EH (cell line): ENCODE data around the gene DPYD.
A peak's percentile ranks its signal among the peaks of the same experiment; 100 is the strongest.

Source experiments
- DNase-seq: peaks from one replicate; pipeline ENCODE4 v3.0.0-alpha.2; 2015; ENCODE audit warnings: low read depth

DPYD gene

DNA sequence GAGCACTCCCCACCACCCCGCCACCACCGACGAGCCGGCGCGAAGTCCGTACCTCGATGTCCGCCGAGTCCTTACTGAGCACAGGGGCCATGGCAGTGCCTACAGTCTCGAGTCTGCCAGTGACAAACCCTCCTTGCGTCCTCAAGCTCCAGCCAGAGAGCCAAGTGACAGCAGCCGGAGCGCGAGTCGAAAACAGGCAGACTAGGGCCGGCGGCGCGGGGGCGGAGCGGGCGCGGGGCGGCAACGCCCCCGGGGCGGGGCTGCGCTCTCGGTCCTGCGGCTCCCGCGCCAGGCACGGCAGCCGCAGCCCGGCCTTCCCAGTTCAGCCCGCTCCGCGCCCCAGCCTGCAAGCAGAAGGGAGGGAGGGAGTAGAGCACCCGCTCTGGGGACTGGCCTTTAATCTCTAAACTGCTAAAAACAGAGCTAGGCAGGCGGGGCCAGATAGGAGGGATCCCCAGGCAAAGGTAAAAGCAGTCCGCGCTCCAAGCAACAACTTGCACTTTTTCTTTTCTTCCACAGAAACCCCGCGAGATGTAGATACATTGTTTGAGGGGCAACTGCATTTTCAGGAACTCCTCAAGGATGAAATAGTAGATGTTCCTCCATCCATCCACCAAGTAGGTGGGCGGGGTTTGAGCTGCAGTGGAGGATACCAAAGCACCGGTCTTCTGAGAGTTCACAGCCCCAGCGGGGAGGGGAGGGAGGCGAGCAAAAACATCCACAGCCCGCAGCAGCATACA lies at the start of gene DPYD:
TSS of gene DPYD (minus strand) at position 203 of the 740 bp plus-strand sequence. CDS start at position 91, 112 bp downstream.
- peak; percentile 92 for DNase-seq

DNA sequence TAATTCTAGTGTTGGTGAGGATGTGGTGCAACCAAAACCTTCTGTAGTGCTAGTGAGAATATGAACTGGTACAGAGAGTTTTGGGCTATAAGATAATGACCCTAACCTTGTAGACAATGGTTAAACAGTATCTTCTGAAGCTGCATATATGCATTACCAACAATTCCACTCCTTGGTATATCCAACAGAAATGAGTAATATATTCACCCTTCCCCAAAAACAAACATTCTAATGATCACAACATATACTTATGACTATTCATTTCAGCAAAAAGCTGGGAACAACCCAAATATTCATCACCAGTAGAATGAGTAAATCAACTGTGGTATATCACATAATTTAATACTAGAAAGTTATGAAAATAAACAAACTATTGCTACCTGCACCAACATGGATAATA lies 39.6 kb upstream of the DPYD start:
- no peak for DNase-seq

DNA sequence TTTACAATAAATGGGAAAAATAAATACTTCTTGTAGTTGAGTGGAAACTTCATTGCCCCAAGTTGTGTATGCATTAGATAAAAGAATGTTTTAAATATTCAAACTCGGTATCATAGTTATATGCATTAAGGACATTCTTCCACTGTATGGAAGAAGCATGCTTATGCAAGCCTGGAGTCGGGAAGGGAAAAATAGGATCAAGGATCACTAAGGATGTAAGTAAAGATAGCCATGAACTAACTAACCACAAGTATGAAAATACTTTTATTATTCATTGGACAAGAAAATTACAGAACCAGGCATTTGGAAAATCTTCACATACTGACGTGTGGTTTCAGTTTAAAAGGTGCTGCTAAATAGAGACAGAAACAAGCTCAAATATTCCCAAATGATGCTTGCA lies 26.9 kb upstream of the DPYD start:
- peak; percentile 70 for DNase-seq

DNA sequence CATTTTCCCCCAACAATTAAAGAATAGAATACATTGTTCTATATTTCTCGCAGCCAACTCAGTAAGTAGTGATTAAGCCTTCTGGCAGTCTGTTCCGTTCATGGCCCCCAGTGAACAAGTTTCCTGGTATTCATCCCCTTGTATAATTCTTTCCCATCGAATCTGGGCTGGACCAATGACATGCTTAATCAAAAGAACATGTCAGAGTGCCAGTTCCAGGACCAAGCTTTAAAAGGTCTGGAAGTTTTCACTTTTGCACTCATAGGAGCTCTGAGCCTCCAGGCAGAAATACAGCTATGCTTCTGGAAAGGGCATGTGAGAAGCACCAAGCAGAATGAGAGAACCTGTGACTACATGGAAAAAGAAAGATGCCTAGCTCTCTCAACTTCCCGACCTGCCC lies 22.5 kb upstream of the DPYD start:
- DNase-seq = peak; percentile 94

DNA sequence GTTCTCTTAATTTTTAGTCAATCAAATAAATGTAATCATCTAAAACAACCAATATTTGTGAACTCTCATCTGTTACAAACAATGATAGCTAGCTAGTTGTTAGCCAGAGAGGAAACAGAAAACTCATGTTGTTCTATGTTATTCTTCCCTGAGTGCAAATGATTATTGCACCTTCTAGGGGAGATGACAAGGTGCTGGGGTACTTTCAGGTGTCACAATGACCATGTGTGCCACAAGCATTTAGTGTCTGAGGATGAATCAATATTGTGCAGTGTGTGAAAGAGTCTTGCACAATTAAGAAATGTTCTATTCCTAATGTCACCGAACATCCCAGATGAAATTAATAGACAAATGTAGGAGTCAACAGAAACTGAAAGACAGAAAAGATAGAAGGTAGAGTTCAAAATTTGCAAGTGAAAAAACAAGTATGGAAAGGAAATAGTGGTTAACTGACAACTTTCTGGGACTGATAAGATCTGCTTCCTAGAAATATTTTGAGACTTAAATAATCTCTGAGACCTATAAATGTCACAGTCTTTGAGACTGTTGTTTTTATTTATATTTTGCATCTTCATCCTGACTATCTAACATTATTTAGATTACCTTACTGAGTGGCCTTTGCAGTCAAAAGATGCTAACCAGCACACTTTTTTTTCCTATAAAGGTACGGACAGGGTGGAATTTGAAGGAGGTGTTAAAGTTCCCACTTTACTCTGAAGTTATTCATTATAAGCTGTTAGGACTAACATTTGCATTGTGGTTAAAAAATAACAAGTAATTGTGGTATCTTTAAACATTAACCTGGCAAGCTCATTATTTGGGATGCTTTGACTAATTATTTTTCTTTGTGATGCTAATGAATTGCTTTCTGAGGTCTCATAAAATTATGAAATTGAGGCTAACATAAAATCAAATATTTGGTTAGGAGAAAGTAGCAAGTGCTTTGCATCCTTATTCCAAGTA lies 21.6 kb upstream of the DPYD start:
- peak; percentile 22 for DNase-seq

DNA sequence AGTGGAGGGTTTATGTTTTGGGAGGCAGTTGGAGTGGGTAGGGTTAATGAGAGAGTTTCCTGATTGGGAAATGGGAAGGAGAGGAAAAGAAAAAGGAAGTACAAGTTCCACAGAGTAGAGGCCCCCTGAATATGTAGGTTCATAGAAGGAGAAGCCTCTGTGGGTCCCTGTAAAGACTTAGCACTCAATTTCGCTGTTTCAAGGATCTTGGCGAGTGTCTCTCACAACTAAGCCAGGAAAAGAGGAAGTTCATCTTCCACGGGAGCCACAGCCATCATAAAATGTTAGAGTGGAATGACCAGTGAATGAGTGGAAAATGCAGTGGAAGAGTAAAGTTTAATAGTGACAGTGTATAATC lies 17.4 kb upstream of the DPYD start:
- DNase-seq = no peak

DNA sequence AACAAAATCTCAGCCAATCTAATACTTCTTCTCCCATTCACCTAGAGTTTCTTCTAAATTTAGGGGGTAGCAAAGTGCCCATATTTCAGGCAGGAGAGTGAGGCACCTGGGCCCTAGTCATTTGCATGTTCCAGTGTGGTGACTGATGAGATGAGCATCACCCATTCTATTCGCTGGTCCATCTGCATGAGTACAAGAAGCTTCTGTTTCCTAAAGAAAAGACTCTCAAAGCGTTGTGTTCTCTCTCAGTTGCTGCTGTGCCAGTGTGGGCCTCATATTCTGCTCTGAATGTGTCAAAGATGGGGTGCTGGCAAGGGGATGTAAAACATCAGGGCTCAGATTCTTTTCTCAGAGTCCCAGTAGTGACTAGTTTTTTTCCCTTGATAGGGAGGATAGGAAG lies 16.1 kb upstream of the DPYD start:
- no peak for DNase-seq

DNA sequence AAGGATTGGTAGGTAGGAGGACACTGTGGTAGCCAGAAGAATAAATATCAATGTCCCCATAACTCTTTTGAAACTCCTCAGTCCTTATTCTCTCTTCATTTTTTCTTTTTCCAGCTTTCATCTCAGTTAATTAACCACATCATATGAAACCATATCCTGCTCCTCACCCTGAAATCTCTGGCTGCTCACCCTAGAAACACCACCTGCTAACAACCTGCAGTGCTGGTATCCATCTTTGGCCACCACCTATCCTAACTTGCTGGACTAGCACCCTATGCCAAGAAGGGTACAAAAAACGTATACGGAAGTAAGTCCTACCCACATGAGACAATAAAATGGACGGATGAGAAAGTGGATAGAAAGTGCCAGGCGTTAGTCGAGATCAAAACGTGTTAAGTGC lies 13.7 kb upstream of the DPYD start:
- DNase-seq = no peak

DNA sequence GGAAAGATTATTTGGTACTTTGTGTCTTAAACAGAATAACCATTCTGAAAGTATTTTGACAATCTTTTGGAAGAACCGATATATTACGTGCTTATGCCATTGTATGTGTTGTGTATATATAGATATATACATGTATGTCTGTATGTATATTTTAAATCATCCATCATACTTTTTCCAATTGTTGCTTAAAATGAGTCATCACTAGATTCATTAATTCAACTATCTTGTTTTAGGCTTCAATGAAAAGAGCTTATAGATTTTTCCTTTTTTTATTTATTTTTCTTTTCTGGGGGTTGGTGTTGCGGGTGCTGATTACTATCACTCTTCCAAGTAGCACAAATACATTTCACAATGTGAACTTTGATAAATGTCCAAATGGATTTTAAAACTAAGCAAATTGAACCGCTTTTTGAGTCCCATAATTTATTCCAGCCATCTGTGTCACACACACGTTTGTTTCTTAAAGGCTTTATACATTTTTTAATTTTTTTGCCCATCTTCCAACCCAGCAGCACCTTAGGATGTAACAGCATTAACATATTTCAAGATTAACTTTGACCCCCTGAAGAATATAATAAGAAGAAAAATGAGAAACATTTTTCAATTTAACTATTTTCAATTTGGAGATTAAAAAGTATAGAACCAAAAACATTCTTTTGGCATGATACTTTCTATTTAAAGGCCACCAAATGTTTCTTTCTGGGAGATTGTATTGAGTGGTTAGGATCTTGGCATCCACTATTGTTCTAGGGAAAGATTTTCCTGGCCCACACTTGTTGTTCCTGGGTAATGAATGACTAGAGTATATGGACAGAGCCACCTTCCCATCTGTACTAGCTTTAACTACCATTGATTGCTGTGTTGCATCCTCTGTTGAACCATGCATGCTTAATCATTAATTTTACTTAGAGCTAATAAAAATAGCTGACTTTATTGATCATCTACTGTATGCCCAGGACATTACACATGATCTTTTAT lies 9.3 kb upstream of the DPYD start:
- no peak for DNase-seq

DNA sequence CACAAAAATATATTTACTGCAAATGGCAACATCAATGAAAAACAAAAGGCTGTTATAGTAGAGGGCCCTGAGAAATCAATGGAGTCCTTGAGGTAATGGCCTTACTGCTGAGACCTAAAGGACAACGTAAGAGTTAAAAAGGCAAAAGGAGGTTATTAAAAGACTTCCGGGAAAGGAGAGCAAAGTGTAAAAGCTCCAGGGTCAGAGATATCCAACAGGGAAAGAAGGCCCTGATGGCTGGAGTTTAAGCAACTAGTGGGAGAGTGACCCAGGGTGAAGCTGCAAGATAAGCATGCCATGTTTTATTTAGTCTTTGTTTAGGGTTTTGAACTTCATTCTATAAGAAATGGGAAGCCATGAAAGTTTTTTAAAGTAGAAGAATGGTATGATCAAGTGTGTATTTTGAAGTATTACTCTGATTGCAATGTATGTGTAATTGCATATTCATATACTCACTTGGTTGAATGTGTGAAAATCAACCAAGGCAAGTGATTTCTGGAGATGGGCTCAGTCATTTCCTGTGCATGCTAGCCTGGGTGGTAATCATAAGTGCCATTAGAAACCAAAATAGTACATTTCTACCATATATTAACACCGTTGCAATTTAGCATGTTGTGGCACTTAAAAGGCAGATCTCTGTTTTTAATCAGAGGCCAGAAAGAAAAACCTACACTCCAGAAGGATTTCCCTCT lies 5.3 kb upstream of the DPYD start:
- DNase-seq = no peak

DNA sequence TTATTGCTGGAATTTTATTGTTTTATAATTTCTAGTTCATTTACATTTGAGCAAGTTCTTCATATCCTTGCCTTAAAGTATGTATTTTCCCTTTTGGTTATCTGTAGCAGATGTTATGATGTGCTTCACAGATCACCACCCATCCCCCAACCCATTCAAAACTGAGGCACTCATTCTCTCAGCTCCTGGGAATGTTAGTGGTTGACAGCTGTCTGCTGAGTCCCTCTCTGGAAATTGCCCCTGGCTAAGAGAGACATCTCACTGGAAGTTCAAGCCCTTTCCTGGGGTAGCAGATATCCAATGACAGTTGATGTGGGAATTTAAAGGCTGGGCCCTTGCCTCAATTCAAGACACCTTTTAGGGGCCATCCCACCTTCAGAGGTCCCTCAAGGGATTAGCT lies 4.3 kb upstream of the DPYD start:
- peak; percentile 65 for DNase-seq

DNA sequence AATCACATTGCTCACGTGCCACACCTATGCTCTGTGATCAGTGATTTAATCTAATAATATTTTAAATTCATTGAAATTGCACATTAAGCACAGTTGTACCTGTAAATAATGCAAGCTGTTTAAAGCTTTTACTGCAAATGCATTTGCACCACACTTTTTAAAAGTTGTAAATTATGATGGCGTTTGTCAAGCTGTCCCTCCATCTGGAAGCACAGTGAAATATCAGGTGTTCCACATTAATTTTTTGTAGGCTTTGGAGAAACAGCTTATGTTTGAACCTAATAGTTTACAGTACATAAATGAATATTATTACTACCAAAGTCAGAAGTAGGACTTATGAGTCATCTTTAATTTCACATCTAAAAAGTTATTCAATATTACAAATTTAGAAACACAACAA lies 3.0 kb upstream of the DPYD start:
- DNase-seq = no peak

DNA sequence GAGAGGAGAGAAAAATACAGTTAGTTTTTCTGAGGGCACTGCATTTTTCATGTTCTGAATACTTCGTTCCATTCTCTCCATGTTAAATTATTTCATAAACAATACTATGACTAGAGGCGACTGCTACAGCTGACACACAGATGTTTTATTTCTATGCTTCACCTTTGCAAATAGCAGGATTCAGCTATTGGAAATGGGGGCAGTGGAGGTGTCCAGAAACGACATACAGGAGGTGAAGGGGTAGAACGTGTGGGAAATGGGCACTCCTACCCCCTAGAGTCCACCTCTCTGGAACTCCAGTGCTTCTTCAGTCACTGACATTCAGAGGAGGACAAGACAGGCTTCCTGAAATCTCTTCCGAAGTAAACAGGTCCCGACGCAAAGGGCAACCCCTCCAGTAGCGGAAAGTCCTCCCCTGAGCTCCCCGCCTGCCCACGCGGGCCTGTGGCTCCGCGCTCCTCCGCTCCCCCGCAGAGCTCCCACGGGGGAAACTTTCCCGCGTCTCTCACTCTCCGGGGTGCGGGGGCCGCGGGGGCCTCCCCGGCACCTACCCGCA lies 480 bp downstream of the DPYD start:
- DNase-seq = peak; percentile 59

DNA sequence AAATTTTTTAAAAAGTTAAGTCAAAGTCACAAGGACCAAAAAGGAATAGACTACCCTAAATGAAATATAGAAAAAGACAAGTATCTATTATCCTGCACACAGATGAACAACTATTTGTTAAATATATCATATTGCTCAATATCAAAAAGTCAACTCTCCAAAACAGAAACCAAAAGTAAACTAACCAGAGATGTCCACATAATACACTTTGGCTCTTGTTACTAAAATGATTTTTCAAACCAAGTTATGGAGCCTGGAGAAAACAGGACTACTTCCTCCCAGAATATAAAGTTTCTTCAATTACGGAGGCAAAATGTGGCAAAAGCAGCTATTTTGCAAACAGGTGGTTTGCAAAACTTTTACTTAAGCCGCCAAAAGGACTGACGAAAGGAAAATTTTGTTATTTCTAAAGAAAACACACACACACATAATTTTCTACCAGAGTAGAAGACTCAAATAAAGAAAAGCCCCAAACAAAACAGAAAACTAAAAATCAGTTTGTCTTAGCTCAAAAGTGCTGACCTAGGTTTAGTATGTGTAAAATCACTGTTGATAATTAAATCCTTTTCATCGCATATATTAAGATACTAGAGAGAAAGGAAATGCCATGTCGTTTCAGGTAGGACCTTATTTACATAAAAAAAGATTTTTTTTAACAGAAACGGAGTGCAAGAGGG lies 1.1 kb downstream of the DPYD start:
- peak; percentile 42 for DNase-seq

DNA sequence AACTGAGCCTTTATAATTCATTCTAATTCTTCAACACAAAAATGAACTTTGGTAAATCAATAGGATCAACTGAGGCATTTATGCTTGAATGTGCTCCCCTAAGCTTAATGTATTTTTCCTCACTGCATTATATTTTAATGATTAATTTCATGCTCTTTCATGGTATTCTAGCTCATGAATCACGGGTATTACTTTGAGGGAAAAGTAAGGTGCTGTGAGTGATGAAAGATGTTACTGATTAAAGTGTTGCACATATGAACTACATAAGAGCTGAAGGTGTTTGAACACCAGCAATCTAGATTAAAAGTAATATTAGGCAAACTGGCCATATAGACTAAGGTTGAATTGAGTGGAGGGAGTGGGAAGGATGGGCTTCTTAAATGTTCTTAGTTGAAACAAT lies 1.9 kb downstream of the DPYD start:
- no peak for DNase-seq

DNA sequence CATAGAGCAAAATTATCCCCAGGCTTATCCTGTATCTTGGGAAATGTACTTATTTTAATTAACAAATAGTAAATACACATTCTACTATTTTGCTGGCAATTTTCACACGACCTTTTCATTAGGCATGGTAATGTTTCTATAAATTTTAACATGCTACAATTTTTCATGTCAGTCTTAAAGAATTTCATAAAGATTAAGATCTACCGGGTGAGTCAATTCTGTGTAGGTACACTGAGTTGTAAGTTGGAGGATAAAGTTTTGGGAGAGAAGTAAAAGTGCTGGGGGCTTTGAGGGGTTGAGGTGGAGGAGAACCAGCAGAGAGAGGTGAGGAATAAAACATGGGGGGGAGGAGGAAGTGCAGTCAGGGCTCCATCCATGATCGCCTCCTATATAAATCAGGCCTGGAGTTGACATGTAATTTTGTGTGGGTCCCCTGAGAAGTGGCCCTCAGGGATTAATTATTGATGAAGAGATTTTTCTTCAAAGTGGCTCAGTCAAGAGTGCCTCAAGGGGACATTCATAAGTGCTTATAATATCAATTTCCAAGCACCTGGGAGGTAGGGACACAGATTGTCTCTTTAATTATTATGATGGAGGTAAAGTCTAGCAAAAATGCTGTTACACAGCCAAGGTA lies 7.2 kb downstream of the DPYD start:
- DNase-seq = no peak

DNA sequence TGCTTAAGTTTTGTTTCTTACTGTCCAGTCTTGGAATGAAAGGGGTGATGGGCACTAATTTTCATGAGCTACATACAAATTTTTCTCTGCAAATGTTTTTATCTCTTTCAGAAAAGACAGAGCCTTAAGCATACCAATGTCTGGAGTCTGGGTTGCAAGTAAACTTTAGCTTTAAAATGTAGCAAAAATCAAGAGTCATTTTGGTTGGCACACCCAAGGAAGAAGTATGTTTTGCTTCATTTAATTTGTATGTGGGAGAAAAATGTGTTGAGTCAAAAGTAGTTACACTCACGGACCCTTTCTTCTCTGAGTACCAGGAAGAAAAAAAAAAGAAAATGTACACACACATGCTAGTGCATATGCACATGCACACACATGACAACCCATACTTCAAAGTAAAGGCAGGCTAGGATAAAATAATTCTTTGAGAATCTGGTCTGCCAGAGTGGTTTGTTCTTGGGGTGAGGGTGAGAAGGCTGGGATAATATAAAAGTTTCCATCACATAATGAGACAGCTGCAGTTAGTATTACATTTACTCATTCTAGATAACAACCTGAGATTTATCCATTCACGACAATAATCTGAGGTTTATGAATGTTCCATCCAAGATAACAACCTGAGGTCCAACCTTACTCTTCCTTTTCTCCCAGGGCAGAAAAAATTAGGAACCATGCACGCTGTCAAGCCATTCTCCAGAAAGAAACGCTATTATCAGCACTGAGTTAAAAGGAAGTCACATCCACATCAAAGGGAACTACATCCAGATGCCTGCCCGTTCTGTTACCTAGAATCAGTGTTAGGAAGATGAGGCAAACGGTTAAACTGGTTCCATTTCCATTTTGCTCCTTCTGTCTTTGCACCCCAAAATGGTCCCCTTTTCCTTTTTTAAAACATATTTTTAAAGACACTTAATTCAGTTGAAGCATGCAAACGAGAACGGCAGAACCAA lies 9.3 kb downstream of the DPYD start:
- no peak for DNase-seq

DNA sequence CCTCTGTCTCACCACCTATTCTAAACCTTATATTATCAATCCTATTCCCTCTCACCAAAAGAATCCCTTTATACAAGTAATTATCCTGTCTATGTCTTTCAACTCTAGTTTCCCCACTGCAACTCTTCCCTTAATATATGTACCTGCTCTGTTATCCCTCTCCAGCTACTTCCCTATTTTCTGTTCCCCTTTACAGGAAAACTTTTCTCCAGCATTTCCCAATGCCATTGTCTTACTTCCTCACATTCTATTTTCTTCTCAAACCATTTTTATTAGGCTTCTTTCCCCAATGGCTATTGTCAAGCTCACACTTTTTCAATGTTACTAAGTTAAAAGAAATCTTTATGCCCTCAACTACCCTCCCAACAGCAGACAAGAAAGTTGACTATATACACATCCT lies 11.6 kb downstream of the DPYD start:
- DNase-seq = no peak

DNA sequence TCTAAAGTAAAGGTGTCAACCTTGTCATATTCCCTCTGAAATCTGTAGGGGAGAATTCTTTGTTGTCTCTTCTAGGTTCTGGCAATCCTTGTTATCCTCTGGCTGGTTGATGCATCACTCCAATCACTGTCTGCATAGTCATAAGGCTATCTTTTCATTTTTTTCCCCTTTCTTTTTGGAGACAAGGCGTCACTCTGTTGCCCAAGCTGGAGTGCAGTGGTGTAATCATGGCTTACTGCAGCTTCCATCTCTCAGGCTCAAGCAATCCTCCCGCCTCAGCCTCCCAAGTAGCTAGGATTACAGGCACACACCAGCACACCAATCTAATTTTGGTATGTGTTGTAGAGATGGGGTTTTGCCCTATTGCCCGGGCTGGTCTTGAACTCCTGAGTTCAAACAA lies 12.9 kb downstream of the DPYD start:
- no peak for DNase-seq
